NCI-H1694 (cell line): ENCODE measurements around the gene NKD2.

Experiments
- DNase-seq: peaks from one replicate; lab custom pipeline; 2025; lab: John Stamatoyannopoulos, UW

The NKD2 gene

DNA sequence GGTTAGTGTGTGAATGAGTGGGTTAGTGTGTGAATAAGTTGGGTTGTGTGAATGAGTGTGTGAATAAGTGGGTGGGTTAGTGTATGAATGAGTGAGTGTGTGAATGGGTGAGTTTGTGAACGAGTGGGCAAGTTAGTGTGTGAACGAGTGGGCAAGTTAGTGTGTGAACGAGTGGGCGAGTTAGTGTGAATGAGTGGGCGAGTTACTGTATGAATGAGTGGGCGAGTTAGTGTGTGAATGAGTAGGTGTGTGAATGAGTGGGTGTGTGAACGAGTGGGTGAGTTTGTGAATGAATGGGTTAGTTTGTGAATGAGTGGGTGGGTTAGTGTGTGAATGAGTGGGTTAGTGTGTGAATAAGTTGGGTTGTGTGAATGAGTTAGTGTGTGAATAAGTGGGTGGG, 34.7 kb downstream of the NKD2 start:
- no peak for DNase-seq

DNA sequence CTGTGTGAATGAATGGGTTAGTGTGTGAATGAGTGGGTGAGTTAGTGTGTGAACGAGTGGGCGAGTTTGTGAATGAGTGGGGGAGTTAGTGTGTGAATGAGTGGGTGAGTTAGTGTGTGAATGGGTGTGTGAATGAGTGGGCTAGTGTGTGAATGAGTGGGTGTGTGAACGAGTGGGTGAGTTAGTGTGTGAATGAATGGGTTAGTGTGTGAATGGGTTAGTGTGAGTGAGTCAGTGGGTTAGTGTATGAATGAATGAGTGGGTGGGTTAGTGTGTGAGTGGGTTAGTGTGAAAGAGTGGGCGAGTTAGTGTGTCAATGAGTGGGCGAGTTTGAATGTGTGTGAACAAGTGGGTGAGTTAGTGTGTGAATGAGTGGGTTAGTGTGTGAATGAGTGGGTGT, 35.5 kb downstream of the NKD2 start:
- DNase-seq, result no peak

DNA sequence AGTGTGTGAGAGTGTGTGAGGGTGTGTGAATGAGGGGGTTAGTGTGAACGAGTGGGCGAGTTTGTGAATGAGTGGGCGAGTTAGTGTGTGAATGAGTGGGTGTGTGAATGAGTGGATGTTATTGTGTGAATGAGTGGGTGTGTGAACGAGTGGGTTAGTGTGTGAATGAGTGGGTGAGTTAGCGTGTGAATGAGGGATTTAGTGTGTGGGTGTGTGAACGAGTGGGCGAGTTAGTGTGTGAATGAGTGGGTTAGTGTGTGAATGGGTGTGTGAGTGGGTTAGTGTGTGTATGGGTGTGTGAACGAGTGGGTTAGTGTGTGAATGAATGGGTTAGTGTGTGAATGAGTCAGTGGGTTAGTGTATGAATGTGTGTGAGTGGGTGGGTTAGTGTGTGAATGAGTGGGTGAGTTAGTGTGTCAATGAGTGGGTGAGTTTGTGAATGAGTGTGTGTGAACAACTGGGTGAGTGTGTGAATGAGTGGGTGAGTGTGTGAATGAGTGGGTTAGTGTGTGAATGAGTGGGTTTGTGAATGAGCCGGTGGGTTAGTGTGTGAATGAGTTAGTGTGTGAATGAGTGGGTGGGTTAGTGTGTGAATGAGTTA, 37.5 kb downstream of the NKD2 start:
- DNase-seq, result no peak

DNA sequence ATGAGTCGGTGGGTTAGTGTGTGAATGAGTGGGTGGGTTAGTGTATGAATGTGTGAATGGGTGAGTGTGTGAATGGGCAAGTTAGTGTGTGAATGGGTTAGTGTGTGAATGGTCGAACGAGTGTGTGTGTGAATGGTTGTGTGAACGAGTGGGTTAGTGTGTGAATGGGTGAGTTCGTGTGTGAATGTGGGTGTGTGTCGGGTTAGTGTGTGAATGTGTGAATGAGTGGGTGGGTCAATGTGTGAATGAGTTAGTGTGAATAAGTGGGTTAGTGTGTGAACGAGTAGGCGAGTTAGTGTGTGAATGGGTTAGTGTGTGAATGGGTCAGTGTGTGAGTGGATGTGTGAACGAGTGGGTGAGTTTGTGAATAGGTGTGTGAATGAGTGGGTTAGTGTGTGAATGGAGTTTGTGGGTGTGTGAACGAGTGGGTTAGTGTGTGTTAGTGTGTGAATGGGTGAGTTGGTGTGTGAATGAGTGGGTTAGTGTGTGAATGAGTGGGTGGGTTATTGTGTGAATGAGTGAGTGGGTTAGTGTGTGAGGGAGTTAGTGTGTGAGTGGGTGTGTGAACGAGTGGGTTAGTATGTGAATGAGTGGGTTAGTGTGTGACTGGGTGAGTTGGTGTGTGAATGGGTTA, 38.8 kb downstream of the NKD2 start:
- DNase-seq, result no peak

DNA sequence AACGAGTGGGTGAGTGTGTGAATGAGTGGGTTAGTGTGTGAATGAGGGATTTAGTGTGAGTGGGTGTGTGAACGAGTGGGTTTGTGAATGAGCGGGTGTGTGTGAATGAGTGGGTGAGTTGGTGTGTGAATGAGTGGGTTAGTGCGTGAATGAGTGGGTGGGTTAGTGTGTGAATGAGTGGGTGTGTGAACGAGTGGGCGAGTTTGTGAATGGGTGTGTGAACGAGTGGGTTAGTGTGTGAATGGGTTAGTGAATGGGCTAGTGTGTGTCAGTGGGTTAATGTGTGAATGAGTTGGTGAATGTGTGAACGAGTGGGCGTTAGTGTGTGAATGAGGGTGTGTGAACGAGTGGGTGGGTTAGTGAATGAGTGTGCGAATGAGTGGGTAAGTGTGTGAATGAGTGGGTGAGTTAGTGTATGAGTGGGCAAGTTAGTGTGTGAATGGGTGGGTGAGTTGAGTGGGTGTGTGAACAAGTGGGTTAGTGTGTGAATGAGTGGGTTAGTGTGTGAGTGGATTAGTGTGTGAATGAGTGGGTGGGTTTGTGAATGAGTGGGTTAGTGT, 39.6 kb downstream of the NKD2 start:
- DNase-seq, result no peak

DNA sequence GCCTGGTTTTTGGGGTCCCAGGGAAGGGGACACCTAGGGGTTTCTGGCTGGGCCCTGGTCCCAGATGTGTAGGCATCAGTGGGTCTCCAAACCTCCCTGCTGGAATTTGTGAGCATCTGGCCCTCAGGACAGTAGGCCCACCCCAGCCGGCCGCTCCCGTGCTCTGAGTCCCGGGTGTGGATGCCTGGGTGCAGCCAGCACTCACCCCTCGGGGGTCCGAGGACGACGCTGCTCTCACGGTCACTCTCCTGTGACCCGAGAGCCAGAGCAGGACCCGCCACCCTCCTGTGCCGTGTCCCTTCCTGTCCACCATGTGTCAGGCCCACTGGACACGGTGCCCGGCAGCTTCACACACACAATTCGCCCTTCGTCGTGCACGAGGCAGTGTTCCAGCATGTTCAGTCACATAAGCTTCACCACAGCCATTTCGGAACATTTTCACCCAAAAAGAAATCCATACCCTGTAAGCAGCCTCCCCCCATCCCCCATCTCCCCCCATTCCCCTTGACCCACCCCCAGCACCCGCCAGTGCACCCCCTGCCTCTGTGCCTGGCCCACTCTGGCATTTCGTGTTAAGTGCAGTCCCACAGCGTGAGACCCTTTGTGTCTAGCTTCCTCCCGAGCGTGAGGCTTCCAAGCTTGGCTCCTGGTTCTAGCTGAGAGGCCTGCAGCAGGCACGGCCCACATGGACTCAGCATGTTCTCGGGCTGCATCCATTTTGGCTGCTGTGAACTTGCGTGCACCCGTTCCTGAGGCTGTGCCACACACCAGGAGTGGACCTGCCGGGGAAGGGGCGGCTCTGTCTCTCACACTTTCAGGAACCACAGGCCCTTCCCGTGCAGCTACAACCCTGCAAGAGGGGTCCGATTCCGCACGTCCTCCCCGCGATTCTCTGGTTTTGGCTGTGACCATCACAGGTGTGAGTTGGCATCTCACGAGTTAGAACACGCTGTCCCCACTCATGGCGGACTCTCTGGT, 40.5 kb downstream of the NKD2 start:
- DNase-seq, result no peak

DNA sequence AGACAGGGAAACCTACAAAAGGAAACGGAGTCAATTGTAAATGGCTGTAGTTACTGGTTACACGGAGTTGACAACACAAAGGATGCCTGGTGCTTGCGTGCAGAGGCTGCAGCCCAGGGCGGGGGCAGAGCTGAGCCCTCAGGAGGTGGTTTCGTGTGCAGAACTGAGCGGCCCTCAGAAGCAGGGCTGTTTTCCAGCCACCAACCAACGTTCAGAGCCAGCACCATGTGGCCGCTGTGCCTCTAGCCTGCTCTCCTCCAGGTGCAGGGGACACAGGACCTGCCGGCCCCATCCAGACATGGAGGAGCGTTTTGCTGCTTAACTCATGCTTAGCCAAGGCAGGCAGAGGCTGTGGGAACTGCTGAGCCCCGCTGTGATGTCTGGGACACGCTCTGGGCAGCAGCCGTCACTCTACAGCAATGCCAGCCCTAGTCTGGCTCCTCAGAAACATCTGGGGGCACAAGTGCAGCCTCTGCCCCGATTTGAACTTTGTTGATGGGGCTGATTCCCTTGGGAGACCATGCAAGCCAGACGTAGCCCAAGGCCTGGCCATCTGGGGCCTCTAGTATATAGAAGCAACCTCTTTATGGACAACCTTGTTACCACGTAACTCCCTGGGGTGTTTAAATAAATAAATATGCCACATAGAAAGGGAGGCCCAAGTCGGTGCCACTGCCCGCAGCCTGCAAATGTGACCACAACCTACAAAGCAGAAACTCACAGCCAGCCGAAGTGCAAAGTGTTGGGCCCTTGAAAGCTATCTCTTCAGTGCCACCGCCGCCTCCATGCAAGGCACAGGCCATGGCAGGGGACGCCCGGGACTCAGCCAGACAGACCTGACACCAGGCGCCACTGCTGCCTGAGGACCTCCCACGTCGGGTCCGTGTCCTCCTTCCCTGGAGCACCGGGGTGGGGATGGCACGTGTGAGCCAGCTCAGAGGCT, 42.1 kb downstream of the NKD2 start:
- no peak for DNase-seq

DNA sequence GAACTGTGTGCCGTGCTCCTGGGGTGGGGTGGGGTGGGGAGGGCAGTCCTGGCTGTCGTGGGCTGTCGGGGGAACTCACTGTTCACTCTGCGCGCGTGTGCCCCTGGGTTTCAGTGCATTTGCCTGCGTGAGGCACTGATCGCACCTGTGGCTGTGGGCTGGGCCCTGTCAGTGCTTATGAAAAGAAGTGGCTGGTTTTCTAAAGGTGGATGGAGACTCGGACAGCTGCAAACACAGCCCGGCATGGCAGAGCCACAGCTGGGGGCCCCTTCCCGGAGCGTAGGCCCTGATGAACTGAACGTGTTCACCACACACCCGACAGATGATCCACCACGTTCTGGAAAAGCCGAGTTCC, 42.7 kb downstream of the NKD2 start:
- no peak for DNase-seq

DNA sequence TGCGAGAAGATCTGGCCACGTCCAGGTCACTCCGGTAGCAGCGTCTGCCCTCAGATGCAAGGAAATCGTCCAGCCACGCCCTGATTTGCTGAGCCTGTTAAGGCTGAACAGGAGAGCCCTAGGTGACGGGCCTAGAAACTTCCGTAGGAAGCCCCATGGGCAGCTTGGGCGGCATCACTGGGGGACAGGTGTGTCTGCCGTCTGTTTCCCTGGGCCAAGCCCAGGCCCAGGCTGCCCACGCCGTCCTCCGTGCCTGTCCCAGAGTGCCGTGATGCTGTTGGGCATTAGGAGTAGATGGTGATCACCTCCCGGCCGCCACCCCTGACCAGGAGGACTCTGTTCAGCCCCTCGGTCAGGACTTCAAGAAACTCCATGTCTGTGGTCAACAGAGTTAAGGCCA, 43.5 kb downstream of the NKD2 start:
- DNase-seq, result no peak

DNA sequence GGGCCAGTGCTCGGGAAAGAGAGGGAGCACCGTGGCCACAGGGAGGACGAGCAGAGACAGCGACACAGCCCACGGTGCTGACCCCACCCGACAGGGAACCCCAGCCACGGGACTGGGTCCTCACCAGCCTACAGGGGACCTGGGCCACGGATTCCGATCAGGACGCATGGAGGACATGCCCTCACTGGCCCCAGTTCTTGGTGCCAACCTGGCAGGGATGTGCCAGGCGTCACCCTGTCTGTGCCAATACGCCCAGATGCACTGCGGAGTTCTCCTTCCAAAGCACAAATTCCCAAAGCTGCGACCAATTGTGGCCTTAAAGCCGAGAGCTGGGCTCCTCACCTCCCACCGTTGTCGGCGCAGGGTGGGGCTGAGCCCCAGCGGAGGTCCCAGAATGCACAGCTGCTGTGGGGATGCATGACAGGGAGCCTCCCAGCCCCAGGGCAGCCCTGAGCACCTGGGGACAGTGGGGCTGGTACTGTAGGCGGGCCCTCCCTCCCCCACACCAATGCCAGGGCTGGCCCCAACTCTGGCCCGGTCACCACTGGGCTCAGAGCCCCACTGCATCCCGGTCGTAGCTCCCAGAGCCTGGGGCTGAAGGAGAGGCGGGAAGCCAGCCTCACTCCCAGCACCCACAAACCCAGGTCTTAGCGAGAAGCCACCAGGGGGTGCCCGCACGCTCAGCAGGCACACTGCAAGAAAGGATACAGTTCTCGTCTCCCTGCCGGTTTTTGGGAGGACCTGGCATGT, 44.2 kb downstream of the NKD2 start:
- peak; percentile 79 for DNase-seq

DNA sequence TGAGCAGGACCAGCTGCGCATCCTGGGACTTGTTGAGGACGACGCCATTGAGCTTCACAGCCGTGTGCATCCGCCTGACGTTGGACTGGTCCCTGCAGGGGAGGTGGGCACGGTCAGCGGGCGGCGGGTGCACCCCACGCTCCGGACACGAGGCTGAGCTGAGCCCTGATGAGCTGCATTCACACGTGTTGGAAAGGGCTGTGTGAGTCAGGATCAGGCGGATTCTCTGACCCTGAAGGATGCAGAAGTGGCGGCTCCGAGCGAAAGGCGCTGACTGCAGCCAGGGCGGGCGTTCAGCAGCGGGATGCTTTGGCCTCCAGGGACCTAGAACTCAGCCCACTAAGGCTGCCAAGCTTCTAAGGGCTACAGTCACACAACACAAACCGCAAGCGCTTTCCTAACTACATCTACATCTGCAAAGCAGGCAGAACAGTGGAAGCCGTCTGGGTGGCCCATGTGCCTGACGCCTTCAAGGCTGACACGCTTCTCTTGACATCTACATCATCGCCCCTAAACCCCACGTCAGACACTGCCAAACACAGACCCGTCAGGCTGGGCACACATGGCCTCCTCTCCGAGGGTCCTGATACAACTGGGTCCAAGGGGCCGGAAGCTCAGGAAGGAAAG, 44.9 kb downstream of the NKD2 start:
- no peak for DNase-seq

DNA sequence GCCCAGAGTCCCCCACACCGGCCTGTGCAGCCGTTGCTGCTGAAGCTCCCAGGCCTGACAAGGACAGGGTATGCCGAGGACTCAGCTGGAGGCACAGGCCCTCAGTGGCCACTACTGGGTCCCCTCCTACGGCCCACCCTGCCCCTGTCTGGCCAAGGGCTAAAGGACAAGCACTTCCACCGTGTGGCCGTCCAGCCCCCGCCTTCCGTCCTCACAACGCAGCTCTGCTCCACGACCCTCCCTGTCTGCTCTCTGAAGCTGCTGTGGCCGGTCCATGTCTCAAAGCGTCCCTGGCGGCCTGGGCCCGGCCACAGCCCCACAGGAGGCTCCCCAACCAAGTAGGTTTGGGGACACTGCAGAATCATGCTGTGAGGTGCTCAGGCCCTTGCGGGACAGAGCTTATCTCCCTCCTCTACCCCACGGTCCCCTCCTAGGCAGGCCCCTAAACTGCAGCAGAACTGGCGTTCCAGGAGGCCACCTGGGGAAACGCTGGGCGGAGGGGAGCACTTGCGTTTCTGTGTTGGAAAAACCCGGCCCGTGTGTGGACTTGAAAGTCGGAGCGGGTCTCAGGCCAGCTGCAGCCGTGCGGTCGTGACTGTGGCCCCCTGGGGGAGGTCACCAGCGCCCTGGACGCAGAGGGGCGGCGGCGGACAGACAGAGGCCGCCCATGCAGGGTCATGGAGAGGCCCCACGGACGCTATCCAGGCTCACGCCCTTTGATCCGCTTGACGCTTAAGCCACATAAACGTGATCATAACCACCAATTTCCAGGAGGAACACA, 45.6 kb downstream of the NKD2 start:
- DNase-seq, result no peak

DNA sequence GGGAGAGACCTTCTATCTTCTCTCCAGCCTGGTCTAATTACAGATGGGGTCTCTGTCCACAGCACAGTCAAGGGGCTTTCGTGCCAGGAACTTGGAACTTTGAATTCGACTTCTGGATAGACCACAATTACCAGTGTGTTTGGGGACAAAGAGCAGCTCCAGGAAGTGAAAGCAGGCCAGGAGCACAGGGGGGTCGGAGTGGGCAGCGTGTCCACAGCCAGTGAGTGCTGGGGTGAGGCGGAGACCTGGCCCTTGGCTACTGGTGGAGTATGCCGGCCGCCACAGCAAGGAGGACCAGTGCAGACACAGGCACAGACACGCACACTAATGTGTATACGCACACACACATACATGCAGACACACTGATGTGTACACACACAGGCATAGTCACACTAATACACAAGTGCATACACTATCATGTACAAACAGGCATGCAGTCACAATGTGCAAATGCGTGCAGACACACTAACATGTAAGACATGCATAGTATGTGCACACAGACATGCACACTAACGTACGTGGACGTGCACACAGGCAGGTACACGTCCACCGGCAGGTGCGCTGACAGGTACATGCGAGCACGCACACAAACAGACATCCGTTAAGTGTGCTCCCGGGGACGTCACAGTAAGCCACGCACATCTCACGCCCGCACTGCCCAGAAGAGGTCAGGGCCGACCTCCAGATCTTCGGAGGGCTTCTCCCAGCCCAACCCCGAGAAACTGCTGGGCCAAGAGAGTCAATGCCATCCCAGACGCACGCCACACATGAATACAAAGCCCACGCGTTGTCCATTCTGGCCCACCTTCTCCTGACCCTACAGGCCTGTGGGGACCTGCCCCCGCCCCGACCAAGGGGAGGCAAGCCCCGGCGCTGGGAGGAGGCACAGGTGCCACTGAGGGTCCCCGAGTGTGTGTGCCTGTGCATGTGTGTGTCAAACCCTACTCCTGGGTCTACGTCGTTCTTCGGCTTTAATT, 46.5 kb downstream of the NKD2 start:
- DNase-seq, result no peak

DNA sequence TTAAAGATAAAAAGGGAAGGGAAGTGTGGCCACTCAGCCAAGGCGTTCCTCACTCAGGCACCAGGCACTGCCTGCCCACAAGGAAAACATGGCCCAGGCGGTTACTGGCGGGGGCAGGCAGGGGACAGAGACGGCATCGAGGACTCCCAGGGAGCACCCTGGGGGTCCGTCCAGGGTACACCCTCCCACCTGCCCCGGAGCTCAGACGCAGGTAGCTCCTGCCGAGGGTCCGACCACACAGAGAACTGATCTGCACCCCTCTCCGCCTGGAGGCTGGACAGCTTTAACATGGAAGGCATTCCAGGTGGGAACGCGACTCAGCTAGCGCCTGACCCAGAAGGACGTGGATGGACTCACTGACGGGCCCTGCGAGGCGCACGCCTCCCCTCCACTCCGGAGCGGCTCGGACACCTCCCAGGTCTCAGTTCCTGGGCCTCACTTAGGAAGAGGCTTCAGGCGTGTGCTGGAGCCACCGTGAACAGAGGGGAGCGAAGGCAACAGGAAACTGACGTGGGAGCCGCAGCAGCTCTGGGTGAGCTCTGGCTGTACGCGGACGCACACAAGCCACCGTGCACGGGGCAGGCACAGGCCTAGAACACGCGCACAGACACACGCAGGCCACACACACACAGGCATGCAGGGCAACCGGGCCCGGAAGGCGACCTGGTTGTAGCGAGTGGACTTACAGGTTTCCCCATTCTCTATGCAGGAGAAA, 47.5 kb downstream of the NKD2 start:
- no peak for DNase-seq

DNA sequence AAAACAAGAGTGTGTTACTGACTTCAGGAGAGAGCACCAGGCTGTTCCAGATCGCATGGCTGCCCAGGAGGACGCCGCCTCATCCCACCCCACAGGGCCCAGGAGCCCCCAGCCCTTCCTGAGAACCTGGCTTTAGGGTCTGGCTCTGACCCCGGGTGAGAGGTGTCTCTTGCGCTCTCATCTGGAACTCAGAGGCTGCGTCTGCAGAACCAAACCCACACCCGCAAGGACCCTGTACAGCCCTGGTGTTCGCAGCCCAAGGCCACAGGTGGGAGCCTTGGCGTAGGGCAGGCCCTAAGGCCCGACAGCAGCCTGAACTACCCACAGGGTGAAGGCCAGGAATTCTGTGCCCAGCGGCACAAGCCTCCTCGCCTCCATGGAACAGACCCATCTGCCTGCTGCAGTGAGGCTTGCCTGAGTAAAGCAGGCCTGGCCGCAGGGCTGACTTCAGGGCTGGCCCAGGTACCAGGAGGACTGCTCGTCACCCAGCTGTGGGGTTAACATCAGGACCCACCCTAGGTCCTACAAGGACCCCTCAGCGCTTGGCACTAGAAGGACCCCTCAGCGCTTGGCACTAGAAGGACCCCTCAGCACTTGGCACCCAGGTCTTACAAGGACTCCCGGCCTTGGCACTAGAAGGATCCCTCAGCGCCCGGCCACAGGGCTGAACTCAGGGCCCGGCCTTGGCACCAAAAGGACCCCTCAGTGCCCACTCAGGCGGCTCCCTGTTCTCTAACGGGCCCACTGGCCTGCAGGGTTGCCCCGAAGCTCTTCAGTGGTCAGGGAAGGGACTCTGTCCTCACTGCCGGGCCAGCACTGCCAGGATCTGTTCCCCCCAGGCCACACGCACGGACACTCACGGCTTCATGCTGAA, 48.2 kb downstream of the NKD2 start:
- DNase-seq, result no peak

DNA sequence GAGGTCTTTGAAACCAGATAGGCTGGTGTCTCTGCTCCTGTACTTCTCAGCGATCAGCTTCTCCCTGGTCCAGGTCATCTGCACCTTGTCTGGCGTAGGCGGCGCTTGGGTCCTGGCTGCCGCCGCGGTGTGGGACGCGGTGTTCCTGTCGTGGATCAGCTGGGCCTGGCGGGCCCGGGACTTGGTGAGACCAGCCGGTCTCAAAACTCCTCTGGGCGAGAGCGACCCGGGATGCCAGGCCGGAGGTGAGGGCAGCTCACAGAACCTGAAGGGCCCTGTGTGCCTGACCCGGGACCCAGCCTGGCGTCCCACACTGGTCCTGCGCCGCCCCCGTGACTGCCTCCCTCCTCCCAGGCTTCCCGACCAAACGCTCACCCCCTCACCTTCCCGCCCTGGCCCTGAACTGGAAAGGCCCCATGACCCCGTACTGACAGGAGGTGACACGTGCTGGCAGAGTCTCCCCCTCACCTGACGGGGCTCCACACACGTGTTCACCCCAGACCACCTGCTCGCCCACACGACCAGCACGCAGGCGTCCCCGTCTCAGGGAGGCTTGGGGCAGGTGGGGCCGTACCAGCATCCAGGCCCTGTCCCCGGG, 49.0 kb downstream of the NKD2 start:
- no peak for DNase-seq
